Liver (tissue), 9 donors: ENCODE data around the gene CARMIL1. TPM values are rescaled to one million over a fixed set of nuclear protein-coding genes. Genes with fewer than 3 reads are reported as not detected.

ENCODE experiments used
- DNase-seq: peaks from one replicate; pipeline ENCODE4 v3.0.0-alpha.2; 2017; ENCODE audit warnings: low spot score
- H3K27ac ChIP-seq, 2 donors: one replicate each; pipeline ENCODE4 v1.7.0; 2013; ENCODE audit warnings: inconsistent platforms in 2 of 2, low read length in 2 of 2, control low read depth in 1 of 2, low read depth in 1 of 2, mild to moderate bottlenecking in 1 of 2
- H3K27me3 ChIP-seq, 4 donors: one replicate each; pipeline versions ENCODE4 v1.6.1 to v1.7.0; 2013; ENCODE audit warnings: low read length in 3 of 4, inconsistent platforms in 1 of 4, mild to moderate bottlenecking in 1 of 4, moderate library complexity in 1 of 4; ENCODE audit not compliant: control insufficient read depth in 4 of 4, insufficient read depth in 4 of 4
- H3K36me3 ChIP-seq, 4 donors: one replicate each; pipeline versions ENCODE4 v1.6.1 to v1.7.0; 2013; ENCODE audit warnings: low read length in 3 of 4, mild to moderate bottlenecking in 3 of 4, low read depth in 1 of 4, moderate library complexity in 1 of 4; ENCODE audit not compliant: control insufficient read depth in 4 of 4, insufficient read depth in 3 of 4
- H3K4me1 ChIP-seq, 4 donors: one replicate each; pipeline versions ENCODE4 v1.6.1 to v1.7.0; 2013; ENCODE audit warnings: low read length in 3 of 4, mild to moderate bottlenecking in 3 of 4, moderate library complexity in 1 of 4; ENCODE audit not compliant: control insufficient read depth in 4 of 4, insufficient read depth in 4 of 4
- H3K4me3 ChIP-seq, 3 donors: one replicate each; pipeline versions ENCODE4 v1.6.1 to v1.7.0; 2013; ENCODE audit warnings: low read length in 3 of 3, control low read depth in 1 of 3, low read depth in 1 of 3, mild to moderate bottlenecking in 1 of 3
- H3K9ac ChIP-seq, 2 donors: one replicate each; pipeline ENCODE4 v1.7.0; 2013; ENCODE audit warnings: low read length in 2 of 2, mild to moderate bottlenecking in 2 of 2, moderate library complexity in 2 of 2, control low read depth in 1 of 2, low read depth in 1 of 2
- H3K9me3 ChIP-seq, 4 donors: one replicate each; pipeline versions ENCODE4 v1.6.1 to v1.7.0; 2013; ENCODE audit warnings: low read length in 3 of 4; ENCODE audit not compliant: control insufficient read depth in 4 of 4
- ATF3 ChIP-seq: IDR thresholded peaks from 2 replicates; pipeline ENCODE4 v1.6.1; 2016; ENCODE audit warnings: antibody characterized with exemption
- EGR1 ChIP-seq, 2 donors: IDR thresholded peaks; 2 replicates each; pipeline ENCODE4 v1.6.1; 2016 to 2018; ENCODE audit warnings: antibody characterized with exemption in 2 of 2, low read depth in 2 of 2
- FOXA2 ChIP-seq: IDR thresholded peaks from 2 replicates; pipeline ENCODE4 v1.6.1; 2016; ENCODE audit warnings: antibody characterized with exemption
- GABPA ChIP-seq, 2 donors: IDR thresholded peaks in 1 of 2; conservative IDR thresholded peaks in 1 of 2; 2 replicates each; pipeline ENCODE4 v1.6.1; 2016; ENCODE audit warnings: antibody characterized with exemption in 2 of 2, mild to moderate bottlenecking in 1 of 2, moderate library complexity in 1 of 2
- HNF4A ChIP-seq, 2 donors: conservative IDR thresholded peaks; 2 replicates each; pipeline ENCODE4 v1.6.1; 2016; ENCODE audit warnings: antibody characterized with exemption in 2 of 2, mild to moderate bottlenecking in 2 of 2
- HNF4G ChIP-seq: IDR thresholded peaks from 2 replicates; pipeline ENCODE4 v1.6.1; 2016; ENCODE audit warnings: antibody characterized with exemption
- NR2F2 ChIP-seq: IDR thresholded peaks from 2 replicates; pipeline ENCODE4 v1.6.1; 2016; ENCODE audit warnings: antibody characterized with exemption
- RAD21 ChIP-seq, 2 donors: IDR thresholded peaks; 2 replicates each; pipeline ENCODE4 v1.6.1; 2016; ENCODE audit warnings: antibody characterized with exemption in 2 of 2, mild to moderate bottlenecking in 2 of 2
- REST ChIP-seq: IDR thresholded peaks from 2 replicates; pipeline ENCODE4 v1.6.1; 2016; ENCODE audit warnings: antibody characterized with exemption, mild to moderate bottlenecking
- RXRA ChIP-seq, 2 donors: IDR thresholded peaks; 2 replicates each; pipeline ENCODE4 v1.6.1; 2017 to 2018; ENCODE audit warnings: antibody characterized with exemption in 2 of 2, mild to moderate bottlenecking in 1 of 2
- TAF1 ChIP-seq: conservative IDR thresholded peaks from 2 replicates; pipeline ENCODE4 v1.6.1; 2016; ENCODE audit warnings: antibody characterized with exemption, mild to moderate bottlenecking
- YY1 ChIP-seq: IDR thresholded peaks from 2 replicates; pipeline ENCODE4 v1.6.1; 2016; ENCODE audit warnings: antibody characterized with exemption, mild to moderate bottlenecking
- WGBS: extraction: QIAGEN DNeasy Blood & Tissue Kit; methylation state at CpG from one replicate; pipeline ENCODE4 v1.1.7; 2013; 5-methylcytosine and 5-hydroxymethylcytosine counted together
- polyA plus RNA-seq, 2 donors: library from polyadenylated mRNA; stranded (reverse) in 1 of 2; unstranded in 1 of 2; fragments of 200-250 nt in 1 of 2; fragments of >200 nt in 1 of 2; fragmentation: Nextera tagmentation in 1 of 2; extraction: Ambion mirVana in 1 of 2; gene quantifications; one replicate each; pipeline versions ENCODE4 v1.2.1 to v1.2.3, GENCODE V29; 2013 to 2015
- total RNA-seq, 2 donors: library from RNA; depleted of rRNA; stranded (reverse); fragments of >200 nt; gene quantifications; one replicate each; pipeline ENCODE4 v1.2.3, GENCODE V29; 2014
- TF ChIP-seq, protein P1 (sequence below): fragments of 150-350 bp; IDR thresholded peaks from 2 replicates; pipeline ENCODE4 v1.5.1; 2017; ENCODE audit warnings: improper control_type of control experiment, low read depth, low read length; ENCODE audit not compliant: missing input control
- donor health status: healthy.
- donor health status: healthy.
- donor health status: healthy.
- donor health status: healthy.
- donor health status: healthy.

The CARMIL1 gene
- total and polyA plus RNA-seq, 4 donors = 1.4 to 9.5 (median 3.5) TPM

- Histone ChIP-seq H3K27me3 (no peaks in the 10 kb centered on the region), H3K4me1 (no peaks in the 10 kb centered on the region), H3K9ac (no peak overlapping the region), H3K27ac (no peak overlapping the region), H3K9me3 (no peaks in the 10 kb centered on the region), H3K4me3 (no peak overlapping the region), H3K36me3 (no peaks in the 10 kb centered on the region)
- TF ChIP-seq GABPA (IDR thresholded peaks at IDR 0.05 in 1 of 2, conservative IDR thresholded peaks at IDR 0.05 in 1 of 2) = no peak
- TF ChIP-seq FOXA2 = no peak
- TF ChIP-seq, protein P1, sequence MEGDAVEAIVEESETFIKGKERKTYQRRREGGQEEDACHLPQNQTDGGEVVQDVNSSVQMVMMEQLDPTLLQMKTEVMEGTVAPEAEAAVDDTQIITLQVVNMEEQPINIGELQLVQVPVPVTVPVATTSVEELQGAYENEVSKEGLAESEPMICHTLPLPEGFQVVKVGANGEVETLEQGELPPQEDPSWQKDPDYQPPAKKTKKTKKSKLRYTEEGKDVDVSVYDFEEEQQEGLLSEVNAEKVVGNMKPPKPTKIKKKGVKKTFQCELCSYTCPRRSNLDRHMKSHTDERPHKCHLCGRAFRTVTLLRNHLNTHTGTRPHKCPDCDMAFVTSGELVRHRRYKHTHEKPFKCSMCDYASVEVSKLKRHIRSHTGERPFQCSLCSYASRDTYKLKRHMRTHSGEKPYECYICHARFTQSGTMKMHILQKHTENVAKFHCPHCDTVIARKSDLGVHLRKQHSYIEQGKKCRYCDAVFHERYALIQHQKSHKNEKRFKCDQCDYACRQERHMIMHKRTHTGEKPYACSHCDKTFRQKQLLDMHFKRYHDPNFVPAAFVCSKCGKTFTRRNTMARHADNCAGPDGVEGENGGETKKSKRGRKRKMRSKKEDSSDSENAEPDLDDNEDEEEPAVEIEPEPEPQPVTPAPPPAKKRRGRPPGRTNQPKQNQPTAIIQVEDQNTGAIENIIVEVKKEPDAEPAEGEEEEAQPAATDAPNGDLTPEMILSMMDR = no peak
- TF ChIP-seq ATF3 = no peak
- TF ChIP-seq EGR1 (IDR thresholded peaks at IDR 0.05; ENCODE audit: low read depth in 2 of 2) = no peak
- TF ChIP-seq HNF4A (conservative IDR thresholded peaks at IDR 0.05) = no peak
- TF ChIP-seq NR2F2 = no peak
- TF ChIP-seq TAF1 = no peak
- TF ChIP-seq RAD21 (IDR thresholded peaks at IDR 0.05) = no peak
- WGBS = 92% methylated on average over 1 of the region's 1 CpG
- DNase-seq = no peak
These were observed 24.1 kb downstream of the CARMIL1 start for GRCh38 chr6:25303254-25303653.

- no peaks in the 10 kb centered on the region for H3K36me3 ChIP-seq
- no peaks in the 10 kb centered on the region for H3K4me1 ChIP-seq
- no peak overlapping the region for H3K9ac ChIP-seq
- TF ChIP-seq HNF4G (no peak), YY1 (no peak), REST (no peak), NR2F2 (no peak), HNF4A (conservative IDR thresholded peaks at IDR 0.05) (no peak), RXRA (IDR thresholded peaks at IDR 0.05) (no peak), FOXA2 (no peak)
- WGBS = 97% methylated on average over 2 of the region's 2 CpGs
- H3K4me3 ChIP-seq = no peak overlapping the region
- no peaks in the 10 kb centered on the region for H3K9me3 ChIP-seq
- H3K27ac ChIP-seq = no peak overlapping the region
- no peaks in the 10 kb centered on the region for H3K27me3 ChIP-seq
- DNase-seq = no peak
These were observed 27.2 kb downstream of the CARMIL1 start for GRCh38 chr6:25306379-25306778.
